ENCODE measurements around the gene GRAMD4.

The GRAMD4 gene

GRCh38 chr22:46655861-46656608, 35.8 kb downstream of the GRAMD4 start:
- no peak for DNase-seq (ENCODE audit: low read depth)

GRCh38 chr22:46656856-46657654, 36.9 kb downstream of the GRAMD4 start:
- DNase-seq (ENCODE audit: low read depth), result no peak

- DNase-seq (ENCODE audit: low read depth), result no peak
Measured at GRCh38 chr22:46657655-46657953, 37.4 kb downstream of the GRAMD4 start.

- DNase-seq (ENCODE audit: low read depth), result no peak
Measured at GRCh38 chr22:46657996-46658947, 38.1 kb downstream of the GRAMD4 start.

GRCh38 chr22:46659059-46659790, 39.0 kb downstream of the GRAMD4 start:
- DNase-seq (ENCODE audit: low read depth), result no peak

GRCh38 chr22:46659791-46660186, 39.6 kb downstream of the GRAMD4 start:
- no peak for DNase-seq (ENCODE audit: low read depth)

GRCh38 chr22:46660604-46661201, 40.5 kb downstream of the GRAMD4 start:
- DNase-seq (ENCODE audit: low read depth), result no peak

GRCh38 chr22:46661221-46661851, 41.1 kb downstream of the GRAMD4 start:
- DNase-seq (ENCODE audit: low read depth), result no peak

GRCh38 chr22:46662226-46662625, 42.0 kb downstream of the GRAMD4 start:
- no peak for DNase-seq (ENCODE audit: low read depth)

- no peak for DNase-seq (ENCODE audit: low read depth)
Measured at GRCh38 chr22:46663001-46663400, 42.8 kb downstream of the GRAMD4 start.

- DNase-seq (ENCODE audit: low read depth), result no peak
Measured at GRCh38 chr22:46663436-46664100, 43.4 kb downstream of the GRAMD4 start.

- no peak for DNase-seq (ENCODE audit: low read depth)
Measured at GRCh38 chr22:46664301-46664855, 44.2 kb downstream of the GRAMD4 start.

- DNase-seq (ENCODE audit: low read depth), result no peak
Measured at GRCh38 chr22:46665151-46665695, 45.0 kb downstream of the GRAMD4 start.

GRCh38 chr22:46665751-46666280, 45.6 kb downstream of the GRAMD4 start:
- DNase-seq (ENCODE audit: low read depth), result no peak

GRCh38 chr22:46666577-46667244, 46.5 kb downstream of the GRAMD4 start:
- no peak for DNase-seq (ENCODE audit: low read depth)

GRCh38 chr22:46667245-46667623, 47.0 kb downstream of the GRAMD4 start:
- no peak for DNase-seq (ENCODE audit: low read depth)

GRCh38 chr22:46668116-46668515, 47.9 kb downstream of the GRAMD4 start:
- DNase-seq (ENCODE audit: low read depth), result no peak

- DNase-seq (ENCODE audit: low read depth), result no peak
Measured at GRCh38 chr22:46669201-46669600, 49.0 kb downstream of the GRAMD4 start.
